SK-N-SH (cell line): Measurements from ENCODE around the gene ERAP2. TPM values are rescaled to one million over a fixed set of nuclear protein-coding genes. Genes with fewer than 3 reads are reported as not detected.
"Not testable (repeated sequence)": the region's sequence is repeated elsewhere in the genome, so short reads cannot be mapped to it uniquely, and the experiment has no call there.

Experiments
- CTCF ChIA-PET: fragments of 300-600, 350-600 bp; formaldehyde crosslinking; extraction: SDS; loops from one replicate; lab custom pipeline; 2021; lab: Yijun Ruan, JAX
- POLR2A ChIA-PET: fragments of 350-600 bp; sonication (Branson Sonifier 250); formaldehyde crosslinking; extraction: SDS; loops from one replicate; lab custom pipeline; 2020; ENCODE audit warnings: antibody characterized with exemption, inconsistent platforms; lab: Yijun Ruan, JAX
- DNase-seq: peaks from one replicate; pipeline ENCODE4 v3.0.0; 2012
- H2AFZ ChIP-seq: fragments of 200-600 bp; sonication (generic); 2 replicates; pipeline ENCODE4 v1.8.1; 2016; ENCODE audit warnings: antibody characterized with exemption, mild to moderate bottlenecking, low read depth
- H3F3A ChIP-seq: fragments of 200-600 bp; sonication (generic); replicated peaks from 2 replicates; pipeline ENCODE3; 2016; ENCODE audit warnings: antibody characterized with exemption, mild to moderate bottlenecking; ENCODE audit not compliant: insufficient read depth
- H3K27ac ChIP-seq, 2 experiments: fragments of 200-500 bp in 1 of 2; fragments of 200-600 bp in 1 of 2; sonication (Bioruptor generic) in 1 of 2; sonication (generic), shearing (Covaris generic) in 1 of 2; 2 replicates each; pipeline versions ENCODE4 v1.5.1 to v1.6.1; 2014 to 2016; ENCODE audit warnings: low read depth in 2 of 2, inconsistent platforms in 1 of 2, low read length in 1 of 2, mild to moderate bottlenecking in 1 of 2, mixed read lengths in 1 of 2
- H3K27me3 ChIP-seq: fragments of 200-600 bp; sonication (generic), shearing (Covaris generic); 2 replicates; pipeline ENCODE4 v1.6.1; 2016; ENCODE audit warnings: mixed run types; ENCODE audit not compliant: insufficient read depth
- H3K36me3 ChIP-seq, 2 experiments: fragments of 200-500 bp in 1 of 2; fragments of 200-600 bp in 1 of 2; sonication (Bioruptor generic) in 1 of 2; sonication (generic) in 1 of 2; replicated peaks in 1 of 2; 2 replicates each; pipeline versions ENCODE3 to v1.5.1; 2014 to 2016; ENCODE audit warnings: low read length in 1 of 2, mild to moderate bottlenecking in 1 of 2; ENCODE audit not compliant: insufficient read depth in 2 of 2, control insufficient read depth in 1 of 2
- H3K4me1 ChIP-seq, 2 experiments: fragments of 200-500 bp in 1 of 2; fragments of 200-600 bp in 1 of 2; sonication (Bioruptor generic) in 1 of 2; sonication (generic), shearing (Covaris generic) in 1 of 2; 2 replicates each; pipeline versions ENCODE4 v1.5.1 to v1.6.1; 2014 to 2016; ENCODE audit warnings: low read depth in 1 of 2, low read length in 1 of 2, mixed run types in 1 of 2; ENCODE audit not compliant: insufficient read depth in 2 of 2, control insufficient read depth in 1 of 2
- H3K4me2 ChIP-seq: fragments of 200-600 bp; sonication (generic), shearing (Covaris generic); 2 replicates; pipeline ENCODE4 v1.6.1; 2017; ENCODE audit warnings: mixed run types
- H3K4me3 ChIP-seq, 2 experiments: fragments of 200-500 bp in 1 of 2; fragments of 200-600 bp in 1 of 2; sonication (Bioruptor generic) in 1 of 2; sonication (generic), shearing (Covaris generic) in 1 of 2; 2 replicates each; pipeline versions ENCODE4 v1.5.1 to v1.8.1; 2014 to 2016; ENCODE audit warnings: low read depth in 2 of 2, inconsistent platforms in 1 of 2, low read length in 1 of 2, mild to moderate bottlenecking in 1 of 2, mixed read lengths in 1 of 2, moderate library complexity in 1 of 2
- H3K79me2 ChIP-seq: fragments of 200-600 bp; sonication (generic); 2 replicates; pipeline ENCODE4 v1.8.1; 2017; ENCODE audit warnings: mild to moderate bottlenecking; ENCODE audit not compliant: insufficient read depth
- H3K9ac ChIP-seq: fragments of 200-600 bp; sonication (generic); 2 replicates; pipeline ENCODE4 v1.6.1; 2017; ENCODE audit warnings: mixed run types
- H3K9me2 ChIP-seq: fragments of 200-600 bp; sonication (generic); 2 replicates; pipeline ENCODE4 v1.6.1; 2017; ENCODE audit warnings: mixed run types
- H3K9me3 ChIP-seq: fragments of 200-600 bp; sonication (generic); 2 replicates; pipeline ENCODE4 v1.6.1; 2017; ENCODE audit warnings: mixed run types, mild to moderate bottlenecking, moderate library complexity
- H4K20me1 ChIP-seq: fragments of 200-600 bp; sonication (generic); 2 replicates; pipeline ENCODE4 v1.6.1; 2017; ENCODE audit warnings: mild to moderate bottlenecking, mixed run types; ENCODE audit not compliant: insufficient read depth
- ELF1 ChIP-seq: IDR thresholded peaks from 2 replicates; pipeline ENCODE4 v1.4.0; 2012
- EZH2phosphoT487 ChIP-seq: fragments of 200-600 bp; sonication (generic); IDR thresholded peaks from 2 replicates; pipeline ENCODE4 v1.6.1; 2017; ENCODE audit warnings: low read depth, mixed run types, mild to moderate bottlenecking, antibody characterized with exemption, moderate library complexity, borderline replicate concordance
- JUND ChIP-seq: IDR thresholded peaks from 2 replicates; pipeline ENCODE4 v1.4.0; 2012
- MEF2A ChIP-seq: IDR thresholded peaks from 2 replicates; pipeline ENCODE4 v1.4.0; 2012; ENCODE audit warnings: low read depth, borderline replicate concordance
- NFIC ChIP-seq: IDR thresholded peaks from 2 replicates; pipeline ENCODE4 v1.4.0; 2012; ENCODE audit warnings: borderline replicate concordance
- RCOR1 ChIP-seq: fragments of 150-350 bp; IDR thresholded peaks from 2 replicates; pipeline ENCODE4 v1.6.1; 2017; ENCODE audit warnings: antibody characterized with exemption, low read length
- TCF12 ChIP-seq: IDR thresholded peaks from 2 replicates; pipeline ENCODE4 v1.4.0; 2012
- TEAD4 ChIP-seq: IDR thresholded peaks from 2 replicates; pipeline ENCODE4 v1.4.0; 2012; ENCODE audit warnings: mild to moderate bottlenecking, borderline replicate concordance; ENCODE audit not compliant: insufficient read depth
- WGBS: methylation state at CpG from one replicate; pipeline ENCODE4 v1.1.6; 2017; ENCODE audit warnings: low lambda C conversion rate; 5-methylcytosine and 5-hydroxymethylcytosine counted together
- polyA plus RNA-seq, 3 experiments: library from polyadenylated mRNA; depleted of rRNA; stranded (reverse); fragments of >200 nt; gene quantifications; 2 replicates each; pipeline ENCODE4 v1.2.3, GENCODE V29; 2012
- TF ChIP-seq, protein P1 (sequence below): IDR thresholded peaks from 2 replicates; pipeline ENCODE4; 2012
- TF ChIP-seq, protein P2 (sequence below): IDR thresholded peaks from 2 replicates; pipeline ENCODE4 v1.4.0; 2012; ENCODE audit warnings: low read depth, borderline replicate concordance

The ERAP2 gene
- polyA plus RNA-seq, 1 of the 3 experiments (the other 2 are of a cell fraction), result 13.2 TPM

DNA sequence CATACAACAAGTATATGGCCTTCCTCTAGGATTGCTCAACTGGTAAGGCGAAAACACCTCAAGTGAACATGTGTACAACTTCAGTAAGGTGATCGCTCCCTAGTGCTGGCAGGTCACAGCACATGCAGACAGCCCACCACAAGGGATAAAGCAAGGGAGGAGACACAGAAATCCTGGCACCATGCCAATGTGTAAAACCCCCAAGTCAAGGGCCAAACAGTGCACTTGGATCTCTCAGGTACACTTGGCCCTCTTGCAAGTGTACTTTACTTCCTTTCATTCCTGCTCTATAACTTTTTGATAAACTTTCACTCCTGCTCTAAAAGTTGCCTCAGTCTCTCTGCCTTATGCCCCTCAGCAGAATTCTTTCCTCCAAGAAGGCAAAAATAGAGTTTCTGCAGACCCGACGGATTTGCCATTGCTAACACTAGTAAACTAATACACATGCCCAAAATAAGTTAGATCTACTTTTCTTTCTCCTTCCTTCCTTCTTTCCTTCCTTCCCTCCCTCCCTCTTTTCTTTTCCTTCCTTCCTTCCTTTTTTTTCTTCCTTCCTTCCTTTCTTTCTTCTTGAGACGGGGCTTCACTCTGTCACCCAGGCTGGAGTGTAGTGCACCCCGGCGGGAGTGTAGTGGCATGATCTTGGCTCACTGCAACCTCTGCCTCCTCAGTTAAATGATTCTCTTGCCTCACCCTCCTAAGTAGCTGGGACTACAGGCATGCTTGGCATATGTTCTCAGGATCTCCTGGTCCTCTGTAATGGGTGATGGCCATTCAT is 52.8 kb downstream of the ERAP2 start:
- no peak overlapping the region for H3K4me2 ChIP-seq
- no peaks in the 10 kb centered on the region for H4K20me1 ChIP-seq
- no peak overlapping the region for H2AFZ ChIP-seq
- CTCF ChIA-PET, result no interaction called here
- H3K9me3 ChIP-seq, result no peaks in the 10 kb centered on the region
- no peaks in the 10 kb centered on the region for H3K36me3 ChIP-seq
- peaks cover 4% of the 10 kb centered on the region; the same call in 1 of the 2 replicates for H3K79me2 ChIP-seq
- TF ChIP-seq NFIC (peak; percentile 24; the same call in 1 of the 2 replicates), TCF12 (no peak), EZH2phosphoT487 (no peak)
- TF ChIP-seq, all 33 proteins: peak for 1
- Histone ChIP-seq H3K9me2 (no peaks in the 10 kb centered on the region), H3F3A (peaks cover 6% of the 10 kb centered on the region), H3K4me1 (peaks cover 10 to 12% of the 10 kb centered on the region in 2 experiments; a peak in 3 of 4 replicates), H3K4me3 (no peak overlapping the region), H3K9ac (no peak overlapping the region), H3K27ac (no peak overlapping the region), H3K27me3 (no peaks in the 10 kb centered on the region)
- DNase-seq, result no peak
- POLR2A ChIA-PET, result no interaction called here
- WGBS, result 96% methylated on average over 7 of the region's 7 CpGs

DNA sequence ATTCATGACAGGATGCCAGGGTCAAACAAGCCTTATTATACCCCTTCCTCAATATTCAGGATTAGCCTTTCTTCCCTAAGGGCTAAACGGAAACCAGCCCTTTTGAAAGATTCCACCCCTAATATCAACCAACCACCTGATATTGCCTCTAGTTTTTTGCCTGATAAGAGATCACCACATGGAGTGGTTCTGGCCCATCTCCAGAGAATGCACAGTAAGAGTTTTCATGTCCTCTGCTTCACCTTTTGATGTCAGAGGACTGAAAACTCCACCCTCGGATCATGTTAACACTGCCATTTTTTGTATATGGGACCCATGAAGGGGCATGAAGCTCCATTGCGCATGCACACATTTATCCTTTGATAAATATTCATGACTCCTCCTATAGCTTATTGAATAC is 53.8 kb downstream of the ERAP2 start:
- H4K20me1 ChIP-seq, result no peaks in the 10 kb centered on the region
- H3K4me2 ChIP-seq, result no peak overlapping the region
- H3K4me1 ChIP-seq, result peaks cover 11 to 13% of the 10 kb centered on the region in 2 experiments; a peak in 3 of 4 replicates
- no peaks in the 10 kb centered on the region for H3K27me3 ChIP-seq
- H3K4me3 ChIP-seq, result no peak overlapping the region
- TF ChIP-seq ELF1 (no peak), JUND (no peak), RCOR1 (no peak), MEF2A (no peak)
- peaks cover 8% of the 10 kb centered on the region for H3F3A ChIP-seq
- 100% methylated on average over 3 of the region's 3 CpGs for WGBS
- no peak overlapping the region for H2AFZ ChIP-seq
- peaks cover 4% of the 10 kb centered on the region; the same call in 1 of the 2 replicates for H3K79me2 ChIP-seq
- no peaks in the 10 kb centered on the region for H3K9me3 ChIP-seq
- no peaks in the 10 kb centered on the region for H3K36me3 ChIP-seq
- POLR2A ChIA-PET, result no interaction called here
- DNase-seq, result no peak
- H3K9me2 ChIP-seq, result no peaks in the 10 kb centered on the region
- CTCF ChIA-PET, result interaction anchor here (1.0 to 1.3 kb wide), 2 partner anchors 61 to 124 kb away, joined by 3 read pairs; no protein-coding TSS in a partner anchor
- no peak overlapping the region for H3K9ac ChIP-seq
- no peak overlapping the region for H3K27ac ChIP-seq

DNA sequence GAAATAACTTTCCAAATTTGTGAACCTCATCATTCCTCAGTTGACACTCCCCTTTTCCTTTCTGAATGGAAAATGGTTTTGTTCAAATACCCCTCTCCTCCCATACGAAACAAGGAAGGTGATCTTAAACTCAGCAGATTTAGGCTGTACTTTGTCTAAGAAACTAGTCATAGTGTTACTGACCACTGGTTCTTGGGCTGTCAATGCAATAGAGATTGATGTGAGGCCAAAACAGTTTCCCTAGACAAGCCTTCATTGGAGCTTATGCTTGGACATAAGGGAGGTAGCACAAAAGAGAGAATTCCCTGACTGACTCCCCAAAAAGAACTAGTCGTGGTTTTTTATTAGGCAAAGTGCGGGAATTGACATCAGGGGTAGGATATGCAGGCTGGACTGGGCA is 54.3 kb downstream of the ERAP2 start:
- no peak overlapping the region for H3K4me2 ChIP-seq
- H3K27ac ChIP-seq, result no peak overlapping the region
- no peaks in the 10 kb centered on the region for H3K9me3 ChIP-seq
- no peak overlapping the region for H3K9ac ChIP-seq
- no peak overlapping the region for H2AFZ ChIP-seq
- CTCF ChIA-PET, result interaction anchor here (1.0 to 1.3 kb wide), 2 partner anchors 62 to 124 kb away, joined by 3 read pairs; no protein-coding TSS in a partner anchor
- peaks cover 12% of the 10 kb centered on the region for H3F3A ChIP-seq
- H4K20me1 ChIP-seq, result no peaks in the 10 kb centered on the region
- H3K4me3 ChIP-seq, result no peak overlapping the region
- POLR2A ChIA-PET, result no interaction called here
- no peaks in the 10 kb centered on the region for H3K36me3 ChIP-seq
- H3K27me3 ChIP-seq, result no peaks in the 10 kb centered on the region
- WGBS, result 91% methylated on average over 3 of the region's 3 CpGs
- H3K9me2 ChIP-seq, result no peaks in the 10 kb centered on the region
- peaks cover 11 to 13% of the 10 kb centered on the region in 2 experiments; a peak in 3 of 4 replicates for H3K4me1 ChIP-seq
- TF ChIP-seq, protein P1, sequence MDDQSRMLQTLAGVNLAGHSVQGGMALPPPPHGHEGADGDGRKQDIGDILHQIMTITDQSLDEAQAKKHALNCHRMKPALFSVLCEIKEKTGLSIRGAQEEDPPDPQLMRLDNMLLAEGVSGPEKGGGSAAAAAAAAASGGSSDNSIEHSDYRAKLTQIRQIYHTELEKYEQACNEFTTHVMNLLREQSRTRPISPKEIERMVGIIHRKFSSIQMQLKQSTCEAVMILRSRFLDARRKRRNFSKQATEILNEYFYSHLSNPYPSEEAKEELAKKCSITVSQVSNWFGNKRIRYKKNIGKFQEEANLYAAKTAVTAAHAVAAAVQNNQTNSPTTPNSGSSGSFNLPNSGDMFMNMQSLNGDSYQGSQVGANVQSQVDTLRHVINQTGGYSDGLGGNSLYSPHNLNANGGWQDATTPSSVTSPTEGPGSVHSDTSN, result no peak
- TF ChIP-seq, protein P2, sequence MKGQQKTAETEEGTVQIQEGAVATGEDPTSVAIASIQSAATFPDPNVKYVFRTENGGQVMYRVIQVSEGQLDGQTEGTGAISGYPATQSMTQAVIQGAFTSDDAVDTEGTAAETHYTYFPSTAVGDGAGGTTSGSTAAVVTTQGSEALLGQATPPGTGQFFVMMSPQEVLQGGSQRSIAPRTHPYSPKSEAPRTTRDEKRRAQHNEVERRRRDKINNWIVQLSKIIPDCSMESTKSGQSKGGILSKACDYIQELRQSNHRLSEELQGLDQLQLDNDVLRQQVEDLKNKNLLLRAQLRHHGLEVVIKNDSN, result no peak
- no peak for TF ChIP-seq TCF12
- TF ChIP-seq TEAD4, result no peak
- H3K79me2 ChIP-seq, result peaks cover 4% of the 10 kb centered on the region; the same call in 1 of the 2 replicates
- DNase-seq, result no peak

DNA sequence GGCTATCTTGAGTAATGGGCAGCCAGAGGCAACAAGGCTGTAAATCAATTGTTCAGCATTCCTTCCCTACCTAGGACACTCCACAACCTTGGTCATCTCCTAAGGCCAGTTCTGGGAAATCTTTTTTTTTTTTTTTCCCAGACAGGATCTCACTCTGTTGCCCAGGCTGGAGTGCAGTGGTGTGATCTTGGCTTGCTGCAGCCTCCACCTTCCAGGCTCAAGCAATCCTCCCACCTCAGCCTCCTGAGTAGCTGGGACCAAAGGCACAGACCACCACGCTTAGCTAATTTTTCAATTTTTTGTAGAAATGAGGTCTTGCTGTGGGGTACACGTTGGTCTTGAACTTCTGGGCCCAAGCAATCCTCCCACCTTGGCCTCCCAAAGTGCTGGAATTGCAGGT is 54.7 kb downstream of the ERAP2 start:
- H3K79me2 ChIP-seq, H4K20me1 ChIP-seq, H3K27ac ChIP-seq, H3K4me3 ChIP-seq, H3K9ac ChIP-seq, DNase-seq, H3K9me2 ChIP-seq, H3K36me3 ChIP-seq, H3K4me2 ChIP-seq, H2AFZ ChIP-seq, H3K9me3 ChIP-seq, POLR2A ChIA-PET, H3K27me3 ChIP-seq: not testable (repeated sequence)
- H3F3A ChIP-seq, result peaks cover 12% of the 10 kb centered on the region
- peaks cover 11 to 13% of the 10 kb centered on the region in 2 experiments; a peak in 3 of 4 replicates for H3K4me1 ChIP-seq
- 96% methylated on average over 2 of the region's 2 CpGs for WGBS
- CTCF ChIA-PET, result interaction anchor here (0.9 to 1.3 kb wide), 2 partner anchors 62 to 232 kb away, joined by 3 read pairs; no protein-coding TSS in a partner anchor
